Stimulated activated CD4-positive, alpha-beta T cell treated with anti-CD3 and anti-CD28 coated beads, Interleukin-4, amount 100 ng/mL, for 24 hours (primary cell): ENCODE results near the gene PRL.

Experiments
- DNase-seq: peaks from one replicate; pipeline ENCODE4 v3.0.0-alpha.2; 2020

PRL gene

DNA sequence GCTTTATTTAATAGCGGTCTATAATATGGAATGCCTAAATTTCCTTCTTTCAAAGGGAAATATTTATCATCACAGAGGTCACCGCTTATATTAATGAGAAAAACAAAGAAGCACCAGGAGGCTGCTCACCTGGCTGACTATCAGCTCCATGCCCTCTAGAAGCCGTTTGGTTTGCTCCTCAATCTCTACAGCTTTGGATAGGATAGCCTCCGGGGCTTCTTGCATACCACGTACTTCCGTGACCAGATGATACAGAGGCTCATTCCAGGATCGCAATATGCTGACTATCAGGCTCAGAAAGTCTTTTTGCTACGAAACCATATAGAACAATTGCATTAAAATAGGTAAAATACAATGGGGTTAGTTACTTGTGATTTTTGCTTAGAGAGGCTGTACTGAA, 6.8 kb downstream of the PRL start:
- DNase-seq = no peak

DNA sequence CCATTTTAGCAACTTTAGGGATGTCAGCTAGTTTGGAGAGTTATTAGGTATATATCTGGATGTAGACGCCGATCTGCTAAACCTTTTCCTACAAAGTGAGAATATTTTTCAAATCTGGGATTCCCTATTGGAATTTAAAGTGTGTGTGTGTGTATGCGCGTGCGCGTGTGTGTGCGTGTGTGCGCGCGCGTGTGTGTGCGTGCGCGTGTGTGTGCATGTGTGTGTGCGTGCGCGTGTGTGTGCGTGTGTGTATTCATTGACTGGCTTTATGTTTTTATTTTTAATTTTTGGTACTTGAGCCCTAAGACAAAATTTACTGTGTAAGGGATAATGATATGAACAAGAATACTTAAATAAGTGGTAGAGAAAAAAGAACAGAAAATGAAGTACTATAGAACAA, 8.1 kb downstream of the PRL start:
- no peak for DNase-seq

DNA sequence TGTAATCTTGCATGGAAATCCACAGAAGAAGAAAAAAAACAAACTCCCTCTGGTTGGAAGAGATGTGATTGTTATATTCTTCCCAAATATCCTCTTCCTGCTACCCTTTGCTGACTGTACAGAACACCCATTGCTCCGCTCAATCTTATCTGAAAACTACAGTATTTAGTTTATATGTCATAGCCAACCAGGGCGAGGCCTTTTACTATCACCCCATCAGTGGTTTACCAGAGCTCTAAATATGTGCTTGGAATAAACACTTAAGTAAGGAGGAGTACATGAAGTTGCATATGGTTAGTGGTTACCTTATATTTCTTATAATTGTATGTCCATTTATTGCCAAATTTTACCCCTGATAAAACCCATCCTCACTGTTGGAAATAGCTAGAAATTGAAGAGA, 12.2 kb downstream of the PRL start:
- DNase-seq = no peak

DNA sequence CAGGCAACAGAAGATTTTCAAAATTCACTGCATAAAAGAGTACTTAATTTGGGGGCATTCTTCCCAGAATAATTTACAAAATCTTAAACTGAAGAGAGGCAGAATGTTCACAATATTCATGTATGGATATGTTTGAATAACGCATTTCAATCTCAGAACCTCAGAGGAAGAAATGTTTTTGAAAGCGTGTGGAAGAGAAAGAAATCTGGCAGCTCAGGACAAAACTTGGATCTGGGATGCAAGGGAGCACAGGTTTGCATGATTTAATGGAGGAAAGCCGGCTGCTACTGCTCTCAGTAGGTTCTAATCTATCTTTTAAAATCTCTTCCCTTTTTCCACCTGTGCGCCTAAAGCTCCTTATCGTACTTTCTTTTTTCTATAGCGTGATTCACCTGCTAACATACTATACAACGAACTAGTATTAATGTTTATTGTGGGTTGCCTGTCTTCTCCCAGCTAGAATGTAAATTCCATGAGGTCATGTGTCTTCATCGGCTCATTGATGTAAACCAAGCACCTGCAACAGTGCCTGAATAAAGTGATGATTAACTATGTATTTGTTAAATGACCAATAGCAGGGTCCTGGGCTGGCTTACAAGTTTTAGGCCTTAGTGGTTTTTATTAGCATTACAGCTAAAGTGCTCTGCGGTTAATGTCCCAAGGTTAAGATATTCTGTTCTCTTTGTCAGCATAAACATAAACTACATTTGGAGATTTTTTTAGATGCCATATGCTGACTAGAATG, 15.3 kb downstream of the PRL start:
- DNase-seq = no peak

DNA sequence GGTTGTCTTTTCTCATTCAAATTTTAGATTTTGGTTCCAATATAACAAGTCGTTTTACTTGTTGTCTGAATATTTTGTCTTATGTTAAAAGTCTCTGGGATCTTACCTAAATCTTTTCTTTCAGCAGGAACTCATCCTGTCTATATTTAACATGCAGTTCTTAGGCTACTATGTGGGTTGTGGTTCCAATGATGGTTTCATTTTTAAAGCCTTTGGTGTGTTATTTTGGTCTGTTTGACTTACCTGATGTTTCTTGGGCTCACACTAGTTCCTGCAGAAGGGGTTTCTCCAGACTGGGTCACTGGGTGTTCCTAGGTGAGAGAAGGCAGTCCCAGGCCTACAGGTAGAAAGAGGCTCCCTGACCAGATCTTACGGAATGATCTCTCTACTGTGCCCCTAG, 17.4 kb downstream of the PRL start:
- no peak for DNase-seq

DNA sequence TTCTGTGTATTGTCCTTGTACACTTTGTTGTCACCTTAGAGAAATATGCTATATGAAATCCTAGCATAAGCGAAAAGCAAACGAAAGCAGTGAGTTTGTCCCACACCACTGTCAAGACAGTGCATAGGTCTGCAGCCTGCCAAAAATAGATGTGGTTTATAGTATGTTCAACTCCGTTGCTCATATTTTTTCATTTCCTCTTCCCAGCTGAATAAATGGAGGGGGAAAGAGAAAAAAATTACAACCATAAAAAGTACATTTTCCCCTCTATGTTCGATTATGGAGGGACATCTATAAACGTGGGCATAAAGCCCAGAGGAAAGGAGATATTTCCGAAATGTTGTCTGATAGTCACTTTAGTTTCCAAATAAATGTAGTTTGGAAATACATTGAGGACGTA, 25.8 kb downstream of the PRL start:
- DNase-seq = no peak

DNA sequence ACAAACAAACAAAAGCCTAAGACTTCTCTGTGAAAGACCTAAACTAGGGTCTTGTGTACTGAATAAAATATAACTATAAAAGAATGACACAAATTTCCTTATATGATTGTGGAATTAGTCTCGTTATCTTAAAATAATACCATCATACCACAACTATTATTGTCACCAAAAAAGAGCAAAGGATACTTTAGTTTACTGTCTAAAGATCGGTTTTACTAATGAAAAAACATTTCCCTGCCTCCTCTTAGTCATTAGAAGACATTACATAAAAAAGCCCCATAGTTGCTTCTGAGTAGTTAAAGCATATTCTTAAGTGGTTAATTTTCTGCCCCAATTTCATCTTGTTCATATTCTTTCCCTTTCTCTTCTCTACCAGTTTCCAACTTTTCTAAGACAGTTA, 33.1 kb downstream of the PRL start:
- no peak for DNase-seq

DNA sequence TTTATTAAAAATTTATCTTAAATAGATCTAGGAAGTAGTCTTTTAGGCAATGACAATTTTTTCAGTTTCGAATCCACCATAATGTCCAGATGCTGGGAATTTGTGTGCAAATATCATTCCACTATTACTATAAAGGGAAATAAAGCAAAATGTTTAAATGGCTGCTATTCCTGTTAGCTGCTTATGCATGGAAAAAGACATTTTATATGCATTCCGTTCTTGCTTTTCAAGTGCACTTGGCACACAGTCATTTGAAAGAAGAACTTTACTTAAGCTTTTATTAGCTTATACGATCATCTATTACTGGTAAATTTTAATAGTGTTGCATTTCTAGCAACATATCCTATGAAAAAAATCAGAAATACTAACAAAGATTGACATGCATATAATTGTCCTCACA, 42.0 kb downstream of the PRL start:
- no peak for DNase-seq

DNA sequence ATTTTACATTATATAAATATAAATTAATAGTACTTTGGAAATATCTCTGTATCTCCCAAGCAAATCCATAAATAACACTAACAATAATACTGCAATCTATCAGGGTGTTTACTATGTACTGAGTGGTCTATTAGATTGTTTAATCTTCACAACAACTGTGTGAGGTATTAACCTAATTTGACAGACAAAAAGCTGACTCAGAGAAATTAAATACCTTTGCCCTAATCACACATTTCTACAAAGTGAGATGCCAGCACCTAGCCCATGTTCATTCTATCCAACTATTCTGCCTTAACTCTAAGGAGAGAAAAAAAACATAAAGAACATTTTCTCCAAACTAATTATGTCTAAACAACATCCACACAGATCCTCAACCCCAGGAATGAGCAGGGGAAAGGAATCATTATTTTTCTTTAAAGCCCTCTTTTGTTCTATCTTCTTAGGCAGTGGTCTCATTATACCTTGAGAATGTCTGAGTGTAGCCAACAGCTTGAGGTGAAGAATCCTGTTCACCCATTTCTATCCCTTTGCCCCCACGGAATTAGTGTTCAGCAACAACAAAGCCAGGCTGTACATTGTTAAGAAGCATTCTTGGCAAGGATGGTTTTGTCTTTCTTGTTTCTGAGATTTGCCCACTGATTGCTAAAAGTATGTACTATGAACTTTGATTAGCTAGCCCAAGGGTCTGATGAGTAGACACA, 42.7 kb downstream of the PRL start:
- DNase-seq = no peak

DNA sequence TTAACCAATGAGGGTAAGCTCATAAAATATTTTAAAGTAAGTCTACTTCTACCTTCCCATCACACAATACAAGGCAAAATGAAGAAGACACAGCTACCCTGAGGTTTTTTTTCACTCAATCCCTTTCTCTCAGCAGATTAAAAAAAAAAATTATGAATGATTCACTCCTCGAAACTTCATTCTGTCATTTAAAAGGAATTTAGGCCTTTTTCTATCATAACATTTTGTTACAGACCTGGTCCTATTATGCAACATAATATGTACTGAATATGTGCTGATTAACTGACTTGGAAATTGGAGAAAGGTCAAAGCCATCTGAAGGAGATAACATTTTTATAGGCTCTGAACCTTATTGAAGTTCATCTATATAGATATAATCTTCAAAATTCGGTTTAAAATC, 45.5 kb downstream of the PRL start:
- no peak for DNase-seq

DNA sequence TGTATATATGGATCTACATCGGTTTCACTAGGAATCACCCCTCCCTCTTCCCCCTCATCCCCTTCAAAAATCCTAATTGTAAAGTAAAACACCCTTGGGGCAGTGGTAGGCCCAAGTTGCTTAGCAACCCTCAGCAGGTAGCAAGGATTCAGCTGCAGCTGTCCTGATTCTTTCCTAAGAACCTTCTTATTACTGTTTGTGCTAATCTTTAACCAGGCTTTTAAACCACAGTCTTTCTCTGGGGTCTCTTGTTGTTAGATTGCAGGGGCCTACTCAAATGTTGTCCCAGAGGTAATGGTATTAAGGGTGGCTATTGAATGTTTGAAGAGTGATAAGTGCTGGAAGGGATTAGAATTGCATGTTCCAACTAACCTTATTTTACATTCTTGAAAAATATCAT, 46.4 kb downstream of the PRL start:
- DNase-seq = no peak

DNA sequence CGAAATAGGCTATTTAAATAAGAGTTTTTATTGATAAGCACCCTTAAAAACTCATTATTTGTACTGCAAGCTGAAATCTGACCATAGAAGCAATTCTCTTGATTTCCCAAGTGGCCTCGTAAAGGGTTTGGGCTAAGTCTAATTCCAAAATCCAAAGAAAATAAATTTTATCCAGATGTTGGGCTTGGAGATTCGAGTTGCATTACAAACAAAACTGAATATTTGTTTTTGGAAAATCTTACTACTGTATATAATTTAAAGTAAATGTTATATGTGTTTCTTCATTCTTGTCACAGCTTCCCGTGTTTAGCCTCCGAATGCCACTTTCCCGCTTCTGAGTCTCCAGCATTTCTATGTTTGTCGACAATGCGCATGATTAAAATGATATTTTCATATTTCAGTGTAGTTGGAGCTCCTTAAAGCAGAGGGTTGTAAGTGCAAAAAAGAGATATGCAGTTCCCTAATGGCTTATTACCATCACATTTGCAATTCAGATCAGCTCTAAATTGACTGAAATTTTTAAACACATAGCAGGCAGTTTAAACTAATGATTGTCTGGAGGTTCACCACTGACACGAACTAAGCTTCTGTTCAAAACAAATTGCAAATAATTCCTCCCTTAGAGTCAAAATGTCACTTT, 47.0 kb downstream of the PRL start:
- no peak for DNase-seq

DNA sequence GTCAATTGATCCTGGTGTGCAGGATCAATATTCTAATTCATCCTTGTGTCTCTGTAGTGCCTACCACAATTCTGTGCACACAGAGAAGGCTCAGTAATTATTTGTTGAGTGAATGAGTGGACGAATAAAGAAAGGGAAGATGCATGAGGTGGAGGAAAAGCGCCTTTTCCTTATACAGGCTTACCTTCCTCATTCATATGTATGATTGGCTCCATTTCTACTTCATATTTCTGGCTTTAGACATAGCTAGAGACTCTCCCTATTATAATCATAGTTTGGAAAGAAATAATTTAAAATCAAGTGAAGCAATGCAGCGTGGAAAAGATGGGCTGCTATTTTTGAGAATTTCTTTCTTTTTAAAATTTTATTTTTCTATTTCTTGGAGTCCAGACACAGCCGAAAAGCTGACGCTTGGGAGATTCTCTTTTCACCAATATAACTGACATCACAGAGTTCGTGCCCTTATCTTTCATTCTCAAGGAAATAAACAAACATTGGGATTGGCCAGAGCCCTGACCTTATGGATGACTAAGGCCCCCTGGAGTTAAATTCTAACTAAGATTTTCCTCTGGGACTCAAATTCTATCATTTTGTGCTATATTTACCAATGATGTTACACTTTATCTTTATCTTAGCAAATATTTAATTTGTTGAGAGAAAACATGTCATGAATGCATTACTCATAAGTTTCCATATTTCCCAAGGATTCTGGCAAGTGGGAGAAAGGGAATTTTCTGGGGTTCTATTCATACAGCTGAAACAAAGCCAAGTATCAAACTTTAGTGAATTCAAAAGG, 48.1 kb downstream of the PRL start:
- DNase-seq = no peak

DNA sequence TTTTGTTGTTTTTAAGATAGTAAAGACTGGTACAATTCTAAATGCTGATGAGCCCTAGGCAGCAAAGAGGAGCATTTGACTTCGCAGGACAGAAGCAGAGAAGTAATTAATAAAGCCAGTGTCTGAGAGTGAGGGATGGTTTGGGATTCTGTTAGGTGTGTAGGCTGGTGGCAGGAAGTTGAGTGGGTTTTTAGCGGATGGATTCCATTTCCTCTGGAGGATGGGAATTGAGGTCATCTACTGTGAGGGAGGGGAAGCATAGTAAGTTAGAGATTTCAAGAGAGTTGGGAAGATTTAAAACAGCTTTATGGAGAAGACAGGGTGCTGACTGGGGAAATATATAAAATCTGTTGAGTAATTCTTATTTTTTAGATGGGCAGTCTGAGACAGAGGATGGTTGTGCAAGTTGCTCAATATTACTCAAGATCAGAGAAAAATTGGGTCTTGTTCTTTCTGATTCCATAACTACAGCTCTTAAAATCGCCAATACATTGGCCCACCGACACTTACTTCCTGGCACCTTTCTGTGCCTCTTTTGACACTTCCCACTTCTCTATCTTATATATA, 48.8 kb downstream of the PRL start:
- no peak for DNase-seq

DNA sequence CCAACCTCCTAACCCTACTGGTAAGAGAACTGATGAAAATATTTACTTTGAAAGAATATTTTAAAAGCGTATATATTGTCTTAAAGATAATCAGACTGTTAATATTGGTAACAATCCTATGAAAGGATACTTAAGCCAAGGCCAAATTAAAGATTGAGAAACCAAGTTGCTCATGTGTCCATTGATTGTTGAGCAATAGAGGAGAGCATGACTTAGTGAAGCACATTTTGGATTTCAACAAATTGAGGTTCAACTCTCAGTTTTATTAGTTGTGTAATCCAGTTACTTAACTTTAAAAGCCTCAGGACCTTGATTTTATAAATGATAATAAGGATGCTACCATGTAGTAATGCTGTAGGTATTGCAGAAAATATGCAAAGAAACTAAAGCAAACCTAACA, 56.8 kb downstream of the PRL start:
- no peak for DNase-seq

DNA sequence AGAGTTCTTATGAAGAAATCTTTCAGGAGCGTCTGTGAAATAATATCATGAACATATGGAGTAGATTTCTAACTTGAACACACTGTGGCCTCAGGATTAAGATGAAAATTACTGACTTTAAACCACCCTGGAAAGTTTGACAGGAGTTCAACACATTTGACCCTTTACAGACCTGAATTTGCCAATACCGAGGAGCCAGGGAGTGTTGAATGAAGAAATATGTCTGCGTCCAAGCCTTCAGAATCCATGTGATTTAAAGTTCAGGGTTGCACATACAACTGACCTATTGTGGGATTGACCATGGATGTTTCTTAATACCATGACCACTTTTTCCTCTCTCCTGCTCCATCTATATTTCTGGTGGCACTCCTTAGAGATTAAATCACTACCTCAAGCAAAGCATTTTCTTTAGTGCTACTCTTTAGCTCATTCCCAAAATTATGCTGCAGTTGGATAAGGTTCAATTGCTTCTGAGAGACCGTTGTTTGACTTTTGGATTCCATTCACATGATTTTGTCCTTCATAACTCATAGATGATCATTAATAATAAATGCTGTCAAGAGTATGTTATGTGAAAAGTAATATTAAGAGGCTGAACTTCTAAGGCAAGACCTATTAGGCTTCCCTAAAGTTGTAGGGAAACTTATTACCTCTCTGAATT, 57.4 kb downstream of the PRL start:
- DNase-seq = no peak

DNA sequence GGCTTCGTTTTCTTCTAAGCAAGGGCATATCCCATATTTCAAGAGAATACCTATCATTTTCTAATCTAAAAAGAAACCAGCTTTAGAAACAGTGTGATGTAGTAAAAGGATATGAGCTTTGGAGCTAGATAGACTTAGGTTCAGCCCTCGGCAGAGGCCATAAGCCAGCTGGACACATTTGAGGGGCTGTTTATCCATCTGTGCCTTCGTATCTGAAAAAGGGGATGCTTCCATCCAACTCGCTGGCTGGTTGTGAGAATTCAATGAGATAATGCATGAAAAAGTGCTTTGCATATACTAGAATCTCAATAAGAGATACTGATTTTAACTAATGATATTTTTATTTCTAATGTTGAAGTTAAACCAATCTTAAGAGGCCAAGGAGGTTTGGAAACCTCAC, 58.0 kb downstream of the PRL start:
- no peak for DNase-seq

DNA sequence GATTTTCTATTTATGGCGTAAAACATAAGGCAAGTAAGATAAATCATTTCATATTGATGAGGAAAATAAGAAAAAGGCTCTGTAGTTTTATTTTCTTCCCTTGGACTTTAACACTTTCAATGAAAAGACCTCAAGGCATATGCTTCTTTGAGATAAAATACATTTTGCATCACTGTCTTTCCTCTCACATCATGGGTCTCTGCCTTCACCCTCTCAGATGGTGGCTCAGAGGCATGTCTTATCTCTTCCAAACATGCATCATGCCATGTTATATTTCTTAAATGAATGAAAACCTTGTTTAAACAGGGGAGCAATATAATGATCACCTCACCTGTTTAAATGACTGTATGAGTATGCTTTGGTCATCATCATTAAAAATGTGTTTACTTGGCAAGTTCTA, 59.3 kb downstream of the PRL start:
- no peak for DNase-seq
